SU-DHL-6 (cell line): Measurements from ENCODE around the gene ENTPD8.
"Not testable (repeated sequence)": the region's sequence is repeated elsewhere in the genome, so short reads cannot be mapped to it uniquely, and the experiment has no call there.

Experiments
- CTCF ChIP-seq: fragments of 200-600 bp; sonication (generic); IDR thresholded peaks from one replicate; pipeline ENCODE4 v1.5.1; 2017; ENCODE audit warnings: antibody characterized with exemption, mild to moderate bottlenecking, low read length, moderate library complexity; ENCODE audit not compliant: insufficient read depth, poor library complexity, severe bottlenecking
- EZH2phosphoT487 ChIP-seq: fragments of 200-600 bp; sonication (generic), shearing (Covaris generic); conservative IDR thresholded peaks from 2 replicates; pipeline ENCODE4 v1.6.1; 2018; ENCODE audit warnings: mild to moderate bottlenecking, antibody characterized with exemption, low read length, moderate library complexity, mixed read lengths

GRCh38 chr9:137451264-137452005 lies 10.3 kb upstream of the ENTPD8 start:
- not testable (repeated sequence) for TF ChIP-seq CTCF, EZH2phosphoT487
